ENCODE data around the gene TMEM236.

Gene TMEM236

GRCh38 chr10:17730667-17731066 is 21.3 kb upstream of the TMEM236 start:
- TF ChIP-seq EZH2phosphoT487 (IDR thresholded peaks at IDR 0.05; ENCODE audit: low read depth) (no peak), CTCF (IDR thresholded peaks at IDR 0.05; ENCODE audit: low read depth, low read length) (no peak)
- no peaks in the 10 kb centered on the region for H3K36me3 ChIP-seq (replicated peaks; ENCODE audit: low read depth, low read length)
- no peaks in the 10 kb centered on the region for H3K79me2 ChIP-seq (ENCODE audit: low read length)
- no peak overlapping the region for H3K4me2 ChIP-seq (ENCODE audit: low read length)
- no peaks in the 10 kb centered on the region for H4K20me1 ChIP-seq (ENCODE audit: insufficient read depth, low read length)
- no peaks in the 10 kb centered on the region for H3K4me1 ChIP-seq (ENCODE audit: low read length)
- H3K27ac ChIP-seq (ENCODE audit: low read length) = no peak overlapping the region
- no peak overlapping the region for H3K9ac ChIP-seq (ENCODE audit: low read length)
- no peak overlapping the region for H2AFZ ChIP-seq (ENCODE audit: low read depth, low read length)
- no peaks in the 10 kb centered on the region for H3K9me3 ChIP-seq (ENCODE audit: insufficient read depth, low read length)
- H3K27me3 ChIP-seq (ENCODE audit: low read depth, low read length) = no peaks in the 10 kb centered on the region
- H3K4me3 ChIP-seq (ENCODE audit: low read length) = no peak overlapping the region

GRCh38 chr10:17731331-17732020 is 20.5 kb upstream of the TMEM236 start:
- H3K79me2 ChIP-seq (ENCODE audit: low read length) = no peaks in the 10 kb centered on the region
- no peaks in the 10 kb centered on the region for H3K4me1 ChIP-seq (ENCODE audit: low read length)
- TF ChIP-seq EZH2phosphoT487 (IDR thresholded peaks at IDR 0.05; ENCODE audit: low read depth) (no peak), CTCF (IDR thresholded peaks at IDR 0.05; ENCODE audit: low read depth, low read length) (no peak)
- no peaks in the 10 kb centered on the region for H3K27me3 ChIP-seq (ENCODE audit: low read depth, low read length)
- H3K4me3 ChIP-seq (ENCODE audit: low read length) = no peak overlapping the region
- H3K4me2 ChIP-seq (ENCODE audit: low read length) = no peak overlapping the region
- H3K9ac ChIP-seq (ENCODE audit: low read length) = no peak overlapping the region
- H4K20me1 ChIP-seq (ENCODE audit: insufficient read depth, low read length) = no peaks in the 10 kb centered on the region
- no peaks in the 10 kb centered on the region for H3K36me3 ChIP-seq (replicated peaks; ENCODE audit: low read depth, low read length)
- H3K27ac ChIP-seq (ENCODE audit: low read length) = no peak overlapping the region
- H3K9me3 ChIP-seq (ENCODE audit: insufficient read depth, low read length) = no peaks in the 10 kb centered on the region
- no peak overlapping the region for H2AFZ ChIP-seq (ENCODE audit: low read depth, low read length)

- Histone ChIP-seq H3K4me2 (ENCODE audit: low read length) (no peak overlapping the region), H4K20me1 (ENCODE audit: insufficient read depth, low read length) (no peaks in the 10 kb centered on the region), H3K27ac (ENCODE audit: low read length) (no peak overlapping the region), H3K79me2 (ENCODE audit: low read length) (no peaks in the 10 kb centered on the region), H3K9me3 (ENCODE audit: insufficient read depth, low read length) (no peaks in the 10 kb centered on the region), H2AFZ (ENCODE audit: low read depth, low read length) (no peak overlapping the region), H3K4me3 (ENCODE audit: low read length) (no peak overlapping the region), H3K27me3 (ENCODE audit: low read depth, low read length) (no peaks in the 10 kb centered on the region), H3K9ac (ENCODE audit: low read length) (no peak overlapping the region), H3K36me3 (replicated peaks; ENCODE audit: low read depth, low read length) (no peaks in the 10 kb centered on the region), H3K4me1 (ENCODE audit: low read length) (no peaks in the 10 kb centered on the region; the same call in 1 of the 2 replicates)
- TF ChIP-seq CTCF (IDR thresholded peaks at IDR 0.05; ENCODE audit: low read depth, low read length) = no peak
- no peak for TF ChIP-seq EZH2phosphoT487 (IDR thresholded peaks at IDR 0.05; ENCODE audit: low read depth)
Measured at GRCh38 chr10:17733620-17734019, 18.4 kb upstream of the TMEM236 start.

- H3K27me3 ChIP-seq (ENCODE audit: low read depth, low read length) = no peaks in the 10 kb centered on the region
- no peaks in the 10 kb centered on the region for H3K79me2 ChIP-seq (ENCODE audit: low read length)
- no peaks in the 10 kb centered on the region for H3K9me3 ChIP-seq (ENCODE audit: insufficient read depth, low read length)
- H3K36me3 ChIP-seq (replicated peaks; ENCODE audit: low read depth, low read length) = no peaks in the 10 kb centered on the region
- H3K4me2 ChIP-seq (ENCODE audit: low read length) = no peak overlapping the region
- H3K27ac ChIP-seq (ENCODE audit: low read length) = no peak overlapping the region
- no peak overlapping the region for H3K4me3 ChIP-seq (ENCODE audit: low read length)
- H4K20me1 ChIP-seq (ENCODE audit: insufficient read depth, low read length) = no peaks in the 10 kb centered on the region
- H3K4me1 ChIP-seq (ENCODE audit: low read length) = no peaks in the 10 kb centered on the region; the same call in 1 of the 2 replicates
- TF ChIP-seq EZH2phosphoT487 (IDR thresholded peaks at IDR 0.05; ENCODE audit: low read depth) (no peak), CTCF (IDR thresholded peaks at IDR 0.05; ENCODE audit: low read depth, low read length) (no peak)
- H2AFZ ChIP-seq (ENCODE audit: low read depth, low read length) = no peak overlapping the region
- H3K9ac ChIP-seq (ENCODE audit: low read length) = no peak overlapping the region
Measured at GRCh38 chr10:17734432-17735080, 17.4 kb upstream of the TMEM236 start.
